Right lobe of liver (tissue), 6 donors: ENCODE data around the gene PKP4. TPM values are rescaled to one million over a fixed set of nuclear protein-coding genes. Genes with fewer than 3 reads are reported as not detected.

ENCODE experiments used
- ATAC-seq, 4 donors: fragments of 200-7000 bp; cut with Tn5 transposase; one replicate each; pipeline ENCODE4 v1.9.1; 2020; ENCODE audit warnings: mild to moderate bottlenecking in 4 of 4, moderate library complexity in 4 of 4
- DNase-seq, 3 donors: peaks; one replicate each; pipeline ENCODE4 v3.0.0-alpha.2; 2020
- H3K27ac ChIP-seq, 3 donors: fragments of 200-600 bp; one replicate each; pipeline ENCODE4 v1.8.0; 2022
- H3K27me3 ChIP-seq, 2 donors: fragments of 200-600 bp; one replicate each; pipeline ENCODE4 v1.8.0; 2022
- H3K36me3 ChIP-seq, 4 donors: fragments of 200-600 bp; sonication (generic) in 1 of 4; one replicate each; pipeline versions ENCODE4 v1.5.1 to v1.8.0; 2017 to 2022; ENCODE audit warnings: control low read depth in 1 of 4
- H3K4me1 ChIP-seq, 4 donors: fragments of 200-600 bp; sonication (generic) in 1 of 4; one replicate each; pipeline versions ENCODE4 v1.5.1 to v1.8.0; 2017 to 2022; ENCODE audit warnings: control low read depth in 1 of 4
- H3K4me3 ChIP-seq, 3 donors: fragments of 200-600 bp; one replicate each; pipeline ENCODE4 v1.8.0; 2022
- H3K9me3 ChIP-seq, 4 donors: fragments of 200-600 bp; sonication (generic) in 1 of 4; one replicate each; pipeline versions ENCODE4 v1.5.1 to v1.8.0; 2017 to 2022; ENCODE audit warnings: control low read depth in 1 of 4
- POLR2A ChIP-seq: fragments of 450-650 bp; IDR thresholded peaks from one replicate; pipeline ENCODE4 v1.6.1; 2017; ENCODE audit warnings: antibody characterized with exemption, mild to moderate bottlenecking
- WGBS: methylation state at CpG from one replicate; pipeline ENCODE4 v1.1.6; 2018; ENCODE audit warnings: low coverage, low lambda C conversion rate; ENCODE audit not compliant: insufficient coverage; ENCODE audit errors: missing lambda C conversion rate; 5-methylcytosine and 5-hydroxymethylcytosine counted together
- intact Hi-C, 2 donors: fragments of 100-400 bp; cut with DNase I; formaldehyde crosslinking; loops; one replicate each; pipeline versions ENCODE4 v1.11.2 to v1.14.1; 2022
- total RNA-seq, 6 experiments: library from RNA; depleted of rRNA in 2 of 6; stranded (reverse); fragments of >200 nt in 2 of 6; fragmentation: NEBNext Ultra II Directional in 3 of 6; extraction: Animal tissue kit (Norgen Biotek cat#: 25700) in 3 of 6; gene quantifications; one replicate each; pipeline versions ENCODE4 v1.1.0 to v1.2.4, GENCODE V29; 2016 to 2023
- TF ChIP-seq, protein P1 (sequence below), 4 donors: fragments of 200-600 bp in 3 of 4; fragments of 450-650 bp in 1 of 4; IDR thresholded peaks; one replicate each; pipeline versions ENCODE4 v1.5.1 to v1.8.0; 2016 to 2022; ENCODE audit warnings: antibody characterized with exemption in 4 of 4, mild to moderate bottlenecking in 2 of 4
- donor health status: DM: no; HTN: yes; CAD: no.
- donor health status: DM: no; HTN: no; CAD: no.
- donor health status: DM: no; HTN: no; CAD: no.
- donor health status: DM: no; HTN: yes; CAD: no.
- donor health status: DM: no; HTN: yes; CAD: no.

PKP4 gene
- total RNA-seq, 6 experiments from 2014 or later, result 27.2 to 41.6 (median 33.2) TPM

DNA sequence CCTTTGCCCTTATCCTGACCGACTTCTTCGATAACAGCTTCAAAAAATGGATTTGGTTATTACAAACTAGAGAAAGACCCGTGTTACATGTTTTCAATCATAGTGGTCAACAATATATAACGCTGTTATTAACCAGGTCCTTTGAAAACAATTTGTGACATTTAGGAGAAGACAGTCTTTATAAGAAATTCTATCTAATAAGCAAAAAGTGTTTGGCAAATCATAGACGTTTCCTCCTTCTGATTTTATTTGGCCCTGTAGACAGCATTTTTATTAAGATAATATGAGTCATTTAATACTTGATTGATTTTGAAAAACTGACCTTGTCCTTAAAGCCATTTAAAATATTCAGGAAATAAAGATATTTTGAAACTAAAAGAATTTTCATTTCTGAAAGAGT is 177.9 kb downstream of the PKP4 start:
- H3K27ac ChIP-seq, result no peak overlapping the region
- H3K9me3 ChIP-seq, result no peaks in the 10 kb centered on the region
- DNase-seq (no peak), ATAC-seq (no peak)
- H3K36me3 ChIP-seq, result peaks cover 0 to 24% (median 11%) of the 10 kb centered on the region in 4 donors
- TF ChIP-seq, protein P1, sequence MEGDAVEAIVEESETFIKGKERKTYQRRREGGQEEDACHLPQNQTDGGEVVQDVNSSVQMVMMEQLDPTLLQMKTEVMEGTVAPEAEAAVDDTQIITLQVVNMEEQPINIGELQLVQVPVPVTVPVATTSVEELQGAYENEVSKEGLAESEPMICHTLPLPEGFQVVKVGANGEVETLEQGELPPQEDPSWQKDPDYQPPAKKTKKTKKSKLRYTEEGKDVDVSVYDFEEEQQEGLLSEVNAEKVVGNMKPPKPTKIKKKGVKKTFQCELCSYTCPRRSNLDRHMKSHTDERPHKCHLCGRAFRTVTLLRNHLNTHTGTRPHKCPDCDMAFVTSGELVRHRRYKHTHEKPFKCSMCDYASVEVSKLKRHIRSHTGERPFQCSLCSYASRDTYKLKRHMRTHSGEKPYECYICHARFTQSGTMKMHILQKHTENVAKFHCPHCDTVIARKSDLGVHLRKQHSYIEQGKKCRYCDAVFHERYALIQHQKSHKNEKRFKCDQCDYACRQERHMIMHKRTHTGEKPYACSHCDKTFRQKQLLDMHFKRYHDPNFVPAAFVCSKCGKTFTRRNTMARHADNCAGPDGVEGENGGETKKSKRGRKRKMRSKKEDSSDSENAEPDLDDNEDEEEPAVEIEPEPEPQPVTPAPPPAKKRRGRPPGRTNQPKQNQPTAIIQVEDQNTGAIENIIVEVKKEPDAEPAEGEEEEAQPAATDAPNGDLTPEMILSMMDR (IDR thresholded peaks at IDR 0.05), result no peak
- TF ChIP-seq POLR2A, result no peak
- 56% methylated on average over 5 of the region's 5 CpGs for WGBS
- no peaks in the 10 kb centered on the region for H3K27me3 ChIP-seq
- H3K4me3 ChIP-seq, result no peak overlapping the region
- intact Hi-C loops, result no loop called here
- H3K4me1 ChIP-seq, result no peaks in the 10 kb centered on the region

DNA sequence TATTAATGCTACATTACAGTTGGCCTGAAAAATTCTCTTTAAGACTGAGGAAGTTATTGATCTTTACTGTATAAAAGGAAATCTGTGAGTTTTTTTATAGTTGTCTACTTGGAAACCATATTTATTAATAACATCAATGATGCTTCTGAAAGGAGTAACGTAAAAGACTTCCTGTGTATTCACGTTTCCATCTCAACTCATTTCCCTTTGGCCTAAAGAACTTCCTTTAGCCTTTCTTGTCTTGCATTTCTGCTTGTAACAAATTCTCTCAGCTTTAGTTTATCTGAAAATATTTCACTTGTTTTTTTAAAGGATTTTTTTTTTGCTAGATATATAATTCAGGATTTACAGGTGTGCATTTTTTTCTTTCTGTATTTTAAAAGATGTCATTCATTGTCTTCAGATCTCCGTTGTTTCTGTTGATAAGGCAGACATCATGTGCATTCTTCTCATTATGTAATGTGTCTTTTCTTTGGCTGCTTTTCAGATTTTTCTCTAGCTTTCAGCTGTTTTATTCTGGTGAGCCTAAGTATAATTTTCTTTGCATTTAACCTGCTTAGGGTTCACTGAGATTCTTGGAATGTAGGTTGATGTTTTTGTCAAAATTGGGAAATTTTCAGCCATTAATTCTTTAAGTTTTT is 179.3 kb downstream of the PKP4 start:
- 54% methylated on average over 3 of the region's 3 CpGs for WGBS

DNA sequence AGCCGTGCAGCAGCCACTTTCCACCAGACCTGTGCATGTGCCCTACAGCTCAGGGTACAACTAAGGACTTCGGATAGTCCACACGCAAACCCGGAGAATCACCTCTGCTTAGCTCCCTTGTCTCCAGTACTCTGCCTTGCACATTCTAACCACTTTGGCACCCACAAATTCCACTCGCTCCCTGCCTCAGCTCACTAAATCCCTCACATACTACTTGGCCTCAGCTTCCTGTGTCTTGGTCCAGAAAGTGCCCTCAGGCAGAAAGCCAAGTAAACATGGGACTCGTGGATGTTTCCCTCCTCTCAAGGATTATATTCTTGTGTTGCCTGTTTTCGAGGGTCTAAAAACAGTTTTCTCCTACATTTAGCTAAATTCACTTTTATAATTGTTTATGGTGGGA is 180.6 kb downstream of the PKP4 start:
- TF ChIP-seq, protein P1 (IDR thresholded peaks at IDR 0.05), result no peak
- no peak for TF ChIP-seq POLR2A
- peaks cover 0 to 20% (median 8%) of the 10 kb centered on the region in 4 donors for H3K36me3 ChIP-seq
- no peaks in the 10 kb centered on the region for H3K27me3 ChIP-seq
- ATAC-seq (peak in 1 of 4 donors; percentile 26), DNase-seq (no peak)
- H3K9me3 ChIP-seq, result no peaks in the 10 kb centered on the region
- H3K4me1 ChIP-seq, result no peaks in the 10 kb centered on the region
- intact Hi-C loops, result no loop called here
- no peak overlapping the region for H3K27ac ChIP-seq
- 69% methylated on average over 6 of the region's 7 CpGs for WGBS
- no peak overlapping the region for H3K4me3 ChIP-seq

More for the DNA sequence above, 179.3 kb downstream of the PKP4 start:
- no peaks in the 10 kb centered on the region for H3K27me3 ChIP-seq
- H3K36me3 ChIP-seq, result peaks cover 0 to 24% (median 11%) of the 10 kb centered on the region in 4 donors
- DNase-seq (no peak), ATAC-seq (peak in 2 of 4 donors; percentile 27 to 36)
- intact Hi-C loops, result no loop called here
- TF ChIP-seq, protein P1 (IDR thresholded peaks at IDR 0.05), result no peak
- TF ChIP-seq POLR2A, result no peak
- no peaks in the 10 kb centered on the region for H3K4me1 ChIP-seq
- no peak overlapping the region for H3K27ac ChIP-seq
- H3K4me3 ChIP-seq, result no peak overlapping the region
- H3K9me3 ChIP-seq, result no peaks in the 10 kb centered on the region

DNA sequence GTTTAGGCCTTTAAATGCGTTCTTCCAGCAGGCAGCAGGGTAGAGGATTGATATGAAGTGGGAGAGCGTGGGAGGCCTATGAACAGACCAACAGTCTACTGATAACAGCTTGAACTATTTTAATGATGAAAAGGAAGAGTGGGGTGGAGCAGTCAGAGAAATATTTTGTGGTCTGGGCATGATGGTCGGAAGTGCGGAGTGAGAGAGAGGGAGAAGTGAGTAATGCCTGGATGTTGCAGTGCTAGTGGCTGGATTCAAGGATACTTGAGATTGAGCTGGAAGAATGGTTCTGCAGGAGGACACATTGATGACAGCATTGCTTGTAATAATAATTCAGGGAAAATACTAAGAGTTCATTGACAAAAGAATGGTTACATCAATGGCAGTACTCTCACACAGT is 187.4 kb downstream of the PKP4 start:
- H3K4me3 ChIP-seq, result no peak overlapping the region
- no peak for TF ChIP-seq POLR2A
- TF ChIP-seq, protein P1 (IDR thresholded peaks at IDR 0.05), result no peak
- DNase-seq (no peak), ATAC-seq (no peak)
- no peaks in the 10 kb centered on the region for H3K27me3 ChIP-seq
- no peaks in the 10 kb centered on the region for H3K9me3 ChIP-seq
- WGBS, result 82% methylated on average over 4 of the region's 4 CpGs
- H3K36me3 ChIP-seq, result peaks cover 0 to 2% (median 0%) of the 10 kb centered on the region in 4 donors
- H3K27ac ChIP-seq, result no peak overlapping the region
- intact Hi-C loops, result no loop called here
- H3K4me1 ChIP-seq, result no peaks in the 10 kb centered on the region
